Adrenal gland (tissue), 12 donors: ENCODE measurements around the gene APOL6. TPM values are rescaled to one million over a fixed set of nuclear protein-coding genes. Genes with fewer than 3 reads are reported as not detected.

Experiments used
- DNase-seq, 7 donors: peaks; one replicate each; pipeline ENCODE4 v3.0.0-alpha.2; 2019 to 2020
- H3K27ac ChIP-seq, 5 donors: fragments of 200-600 bp; sonication (generic) in 4 of 5; 1 replicate in 3 of 5; 2 replicates in 2 of 5; pipeline versions ENCODE4 v1.5.1 to v1.8.0; 2016 to 2020; ENCODE audit warnings: mild to moderate bottlenecking in 1 of 5
- H3K27me3 ChIP-seq: fragments of 200-600 bp; 2 replicates; pipeline ENCODE4 v1.8.0; 2021
- H3K36me3 ChIP-seq, 2 donors: fragments of 200-600 bp; replicated peaks in 1 of 2; 1 replicate in 1 of 2; 2 replicates in 1 of 2; pipeline versions ENCODE4 v1.5.1 to v1.8.0; 2018 to 2022
- H3K4me1 ChIP-seq, 2 donors: fragments of 200-600 bp; replicated peaks in 1 of 2; 1 replicate in 1 of 2; 2 replicates in 1 of 2; pipeline versions ENCODE4 v1.5.1 to v1.8.0; 2018 to 2021
- H3K4me3 ChIP-seq, 4 donors: fragments of 200-600 bp; sonication (generic) in 3 of 4; one replicate each; pipeline ENCODE4 v1.5.1; 2016 to 2018
- H3K9me3 ChIP-seq, 3 donors: fragments of 200-600 bp; sonication (generic) in 1 of 3; replicated peaks in 1 of 3; 1 replicate in 2 of 3; 2 replicates in 1 of 3; pipeline versions ENCODE4 v1.5.1 to v1.8.0; 2016 to 2021
- CTCF ChIP-seq, 6 experiments: fragments of 450-650 bp in 4 of 6; fragments of 200-600 bp in 2 of 6; sonication (generic) in 1 of 6; IDR thresholded peaks; 1 replicate in 5 of 6; 2 replicates in 1 of 6; pipeline versions ENCODE4 v1.5.1 to v1.8.0; 2016 to 2021; ENCODE audit warnings: antibody characterized with exemption in 6 of 6, mild to moderate bottlenecking in 2 of 6, moderate library complexity in 1 of 6
- POLR2A ChIP-seq, 2 donors: fragments of 450-650 bp; IDR thresholded peaks; one replicate each; pipeline ENCODE4 v1.6.1; 2017; ENCODE audit warnings: antibody characterized with exemption in 2 of 2, mild to moderate bottlenecking in 2 of 2, moderate library complexity in 1 of 2
- WGBS, 4 donors: extraction: QIAGEN DNeasy Blood & Tissue Kit in 2 of 4; methylation state at CpG; one replicate each; pipeline versions ENCODE4 v1.1.5 to v1.1.7; 2013 to 2017; 5-methylcytosine and 5-hydroxymethylcytosine counted together
- intact Hi-C, 2 donors: fragments of 100-400 bp; cut with DNase I; formaldehyde crosslinking; loops; one replicate each; pipeline versions ENCODE4 v1.14.1 to v1.15.0; 2022 to 2023
- polyA plus RNA-seq, 3 donors: library from polyadenylated mRNA; stranded (reverse); fragments of 200-250 nt in 2 of 3; fragments of 350-450 nt in 1 of 3; fragmentation: Illumina TruSeq in 1 of 3; extraction: RNeasy Lipid Tissue Mini Kit (QIAGEN cat#74804) in 1 of 3; gene quantifications; one replicate each; pipeline ENCODE4 v1.2.3, GENCODE V29; 2013 to 2014
- total RNA-seq, 9 donors: library from RNA; depleted of rRNA in 4 of 9; stranded (reverse); fragments of >200 nt in 4 of 9; fragments of 120-200 nt in 1 of 9; fragmentation: NEBNext Ultra II Directional in 1 of 9; extraction: Animal tissue kit (Norgen Biotek cat#: 25700) in 1 of 9; gene quantifications; one replicate each; pipeline versions ENCODE4 v1.1.0 to v1.2.4, GENCODE V29; 2013 to 2023
- donor health status: healthy with polysubstance abuse.
- donor health status: Bipolar disorder and iron deficiency.
- donor health status: DM: yes; HTN: yes; CAD: no.
- donor health status: DM: no; HTN: no; CAD: no.
- donor health status: DM: no; HTN: no; CAD: no.
- donor health status: DM: yes; HTN: yes; CAD: no.

The APOL6 gene
- total and polyA plus RNA-seq, 12 donors, result 6.5 to 37.9 (median 18.5) TPM

DNA sequence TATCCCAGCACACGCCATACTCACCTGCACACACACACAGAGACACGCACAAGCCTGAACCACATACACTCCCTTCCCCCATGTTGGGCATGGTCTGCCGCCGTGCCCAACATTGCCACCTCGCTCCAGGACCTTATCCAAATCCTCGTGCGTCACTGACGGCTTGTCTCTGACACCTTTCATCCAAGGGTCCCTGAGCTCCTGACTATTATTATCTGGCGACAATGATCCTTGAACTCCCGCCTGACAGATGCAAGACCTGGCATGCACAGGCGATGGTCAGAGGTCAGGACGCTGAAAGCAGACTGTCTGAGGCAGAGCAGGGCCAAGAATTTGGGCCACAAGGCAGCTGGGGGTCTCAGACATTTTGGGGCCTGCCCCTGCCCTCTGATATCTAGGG lies 35.3 kb upstream of the APOL6 start:
- 81 to 83% (median 82%) methylated on average over 11 to 12 of the region's 12 CpGs for WGBS, 4 donors
- no peaks in the 10 kb centered on the region for H3K9me3 ChIP-seq
- no peak overlapping the region for H3K4me3 ChIP-seq
- H3K4me1 ChIP-seq, result peaks cover 0 to 8% of the 10 kb centered on the region in 2 donors
- H3K27me3 ChIP-seq, result no peaks in the 10 kb centered on the region
- TF ChIP-seq POLR2A (IDR thresholded peaks at IDR 0.05), result no peak
- no peak overlapping the region for H3K27ac ChIP-seq
- H3K36me3 ChIP-seq, result no peaks in the 10 kb centered on the region
- intact Hi-C loops, result no loop called here
- DNase-seq, result no peak

DNA sequence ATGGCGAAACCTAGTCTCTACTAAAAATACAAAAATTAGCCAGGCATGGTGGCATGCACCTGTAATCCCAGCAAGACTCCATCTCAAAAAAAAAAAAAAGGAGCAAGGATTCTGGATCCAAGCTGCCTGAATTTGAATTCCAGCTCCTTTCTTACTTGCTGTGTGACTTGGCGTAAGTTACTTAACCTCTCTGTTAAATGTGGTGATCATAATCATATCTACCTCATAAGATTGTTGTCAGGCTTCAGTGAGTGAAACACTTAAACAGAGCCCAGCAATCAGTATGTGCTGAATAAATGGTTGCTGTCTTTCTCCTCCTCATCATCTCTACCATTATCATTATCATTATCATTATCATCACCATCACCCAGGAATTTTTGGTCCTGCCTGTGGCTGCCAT lies 33.8 kb upstream of the APOL6 start:
- no peak for DNase-seq
- Histone ChIP-seq H3K4me3 (no peak overlapping the region), H3K9me3 (no peaks in the 10 kb centered on the region), H3K36me3 (no peaks in the 10 kb centered on the region), H3K27me3 (no peaks in the 10 kb centered on the region), H3K27ac (no peak overlapping the region), H3K4me1 (peaks cover 0 to 8% of the 10 kb centered on the region in 2 donors)
- WGBS, 4 donors, result 98 to 100% (median 98%) methylated on average over 2 of the region's 2 CpGs
- intact Hi-C loops, result no loop called here
- TF ChIP-seq POLR2A (IDR thresholded peaks at IDR 0.05) (no peak), CTCF (IDR thresholded peaks at IDR 0.05) (no peak)

DNA sequence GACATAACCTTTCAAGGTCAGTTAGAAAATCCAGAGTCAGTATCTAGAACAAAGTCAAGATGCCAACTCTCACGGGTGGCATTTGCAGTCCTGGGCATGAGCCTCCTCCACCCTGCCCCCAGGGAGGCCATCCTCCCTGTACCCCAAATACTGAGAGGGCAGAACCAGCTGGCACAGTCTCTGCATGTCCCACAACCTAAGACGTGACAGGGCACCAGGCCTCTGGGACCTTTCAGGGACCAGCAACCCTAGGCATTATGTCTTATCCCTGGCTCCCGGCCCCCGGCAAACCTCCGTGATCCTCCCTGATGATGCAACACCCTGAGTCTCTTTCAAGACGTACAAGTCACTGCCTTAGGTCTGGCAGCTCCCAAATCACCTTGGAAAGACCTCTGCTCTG lies 33.1 kb upstream of the APOL6 start:
- intact Hi-C loops, result no loop called here
- TF ChIP-seq POLR2A (IDR thresholded peaks at IDR 0.05) (no peak), CTCF (IDR thresholded peaks at IDR 0.05) (no peak)
- H3K4me1 ChIP-seq, result peaks cover 0 to 8% of the 10 kb centered on the region in 2 donors
- H3K27me3 ChIP-seq, result no peaks in the 10 kb centered on the region
- no peak overlapping the region for H3K4me3 ChIP-seq
- no peak for DNase-seq
- WGBS, 4 donors, result 49 to 84% (median 70%) methylated on average over 5 to 6 of the region's 6 CpGs
- no peaks in the 10 kb centered on the region for H3K36me3 ChIP-seq
- H3K27ac ChIP-seq, result no peak overlapping the region
- H3K9me3 ChIP-seq, result no peaks in the 10 kb centered on the region

- no peaks in the 10 kb centered on the region for H3K9me3 ChIP-seq
- no peak for TF ChIP-seq POLR2A (IDR thresholded peaks at IDR 0.05)
- no peak for TF ChIP-seq CTCF (IDR thresholded peaks at IDR 0.05)
- no peak overlapping the region for H3K27ac ChIP-seq
- DNase-seq, result no peak
- H3K36me3 ChIP-seq, result no peaks in the 10 kb centered on the region
- H3K4me1 ChIP-seq, result peaks cover 0 to 8% of the 10 kb centered on the region in 2 donors
- H3K27me3 ChIP-seq, result no peaks in the 10 kb centered on the region
- intact Hi-C loops, result no loop called here
- WGBS, 4 donors, result 67 to 78% (median 71%) methylated on average over 7 of the region's 7 CpGs
- H3K4me3 ChIP-seq, result no peak overlapping the region
Observed at GRCh38 chr22:35616043-35616442, 32.2 kb upstream of the APOL6 start.

DNA sequence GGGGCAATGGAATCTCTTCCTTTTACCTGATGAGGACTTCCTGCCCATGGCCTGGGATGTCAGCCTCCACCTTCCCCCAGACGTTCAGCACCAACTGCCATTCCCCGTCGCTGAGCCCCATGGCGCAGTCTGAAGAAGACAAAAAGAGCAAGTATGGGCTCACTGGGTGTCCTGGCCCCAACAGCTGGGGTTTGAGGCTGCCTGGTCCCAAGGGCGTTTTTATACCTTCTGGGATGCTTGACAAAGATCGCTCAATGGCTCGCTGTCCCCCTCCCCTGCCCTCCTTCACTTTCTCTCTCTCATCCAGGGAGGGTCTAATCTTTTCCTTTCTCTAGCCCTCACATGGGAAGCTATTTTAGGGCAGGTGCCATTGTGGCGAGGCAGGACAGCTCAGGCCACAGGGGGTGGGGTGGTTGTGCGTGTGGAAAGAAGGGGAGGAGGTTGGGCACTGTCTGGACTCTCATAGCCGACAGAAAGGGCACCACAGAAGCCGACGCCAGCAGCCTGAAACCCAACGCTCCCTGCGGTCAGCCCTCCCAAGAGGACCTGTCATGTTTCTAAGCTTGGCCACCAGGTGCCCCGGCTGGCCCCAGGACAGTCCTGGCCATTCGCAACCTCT lies 31.0 kb upstream of the APOL6 start, which contains the start of gene MB:
TSS of gene MB (minus strand) at position 193 of the 619 bp plus-strand sequence. CDS start at position 121, 72 bp downstream.
- Histone ChIP-seq H3K9me3 (no peaks in the 10 kb centered on the region), H3K36me3 (no peaks in the 10 kb centered on the region), H3K27me3 (no peaks in the 10 kb centered on the region), H3K4me3 (no peak within 1 kb of the TSS), H3K27ac (no peak within 1 kb of the TSS), H3K4me1 (peaks cover 0 to 3% of the 10 kb centered on the region in 2 donors)
- WGBS, 4 donors, result 79 to 88% (median 86%) methylated on average over 11 to 16 of the region's 16 CpGs
- intact Hi-C loops, result no loop called here
- TF ChIP-seq POLR2A (IDR thresholded peaks at IDR 0.05) (no peak), CTCF (IDR thresholded peaks at IDR 0.05) (no peak)
- no peak for DNase-seq
